Posterior cingulate gyrus (tissue), 11 donors: ENCODE data around the gene PRSS27.

Experiments used
- DNase-seq, 10 donors: peaks; one replicate each; pipeline versions ENCODE4 v3.0.0 to v3.0.0-alpha.2; 2020 to 2021; ENCODE audit warnings: mixed read lengths in 3 of 10
- intact Hi-C: fragments of 100-400 bp; cut with DNase I; formaldehyde crosslinking; loops from one replicate; pipeline ENCODE4 v1.15.1; 2023

PRSS27 gene

GRCh38 chr16:2711370-2712062 lies 8.5 kb downstream of the PRSS27 start:
- intact Hi-C loops = no loop called here
- DNase-seq = peak in 1 of 10 donors; percentile 82

- peak; percentile 27 to 97 (median 81) for DNase-seq
- intact Hi-C loops = no loop called here
Measured at GRCh38 chr16:2710711-2711231, 9.3 kb downstream of the PRSS27 start.

DNA sequence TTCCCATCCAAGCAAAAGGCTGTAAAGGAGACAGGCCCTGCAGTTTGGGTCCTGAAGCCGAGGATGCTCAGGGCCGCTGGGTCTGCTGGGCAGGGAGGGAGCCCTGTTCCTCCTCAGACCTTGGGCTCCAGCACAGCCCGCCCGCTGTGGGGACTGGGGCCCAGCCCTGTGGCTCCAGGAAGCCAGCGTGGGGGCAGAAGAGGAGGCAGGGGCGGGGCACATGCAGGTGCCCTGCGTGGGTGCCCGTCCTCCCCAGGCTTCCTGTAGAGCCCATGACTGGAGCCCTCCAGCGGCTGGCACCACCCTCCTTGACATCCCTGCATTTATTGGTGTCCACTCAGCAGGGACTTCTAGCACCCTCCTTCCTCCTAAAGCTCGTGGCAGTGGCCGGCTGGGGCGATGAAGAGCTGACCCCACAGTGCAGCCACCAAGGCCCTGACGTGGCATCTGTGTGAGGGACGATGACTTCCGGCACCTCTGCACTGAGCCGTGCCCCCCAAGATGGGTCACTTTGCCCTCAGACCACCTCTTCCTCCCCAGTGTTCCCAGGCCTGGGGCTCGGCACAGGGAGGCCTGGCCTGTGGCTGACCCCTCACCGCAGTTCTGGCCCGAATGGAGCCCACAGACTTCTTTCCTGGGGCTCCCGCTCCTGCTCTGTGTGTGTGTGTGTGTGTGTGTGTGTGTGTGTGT lies 9.9 kb downstream of the PRSS27 start:
- intact Hi-C loops = no loop called here
- peak in 1 of 10 donors; percentile 83 for DNase-seq

GRCh38 chr16:2709588-2709984 lies 10.4 kb downstream of the PRSS27 start:
- intact Hi-C loops = no loop called here
- peak in 1 of 10 donors; percentile 61 for DNase-seq

GRCh38 chr16:2708955-2709587 lies 11.0 kb downstream of the PRSS27 start:
- peak in 1 of 10 donors; percentile 72 for DNase-seq
- intact Hi-C loops = no loop called here

DNA sequence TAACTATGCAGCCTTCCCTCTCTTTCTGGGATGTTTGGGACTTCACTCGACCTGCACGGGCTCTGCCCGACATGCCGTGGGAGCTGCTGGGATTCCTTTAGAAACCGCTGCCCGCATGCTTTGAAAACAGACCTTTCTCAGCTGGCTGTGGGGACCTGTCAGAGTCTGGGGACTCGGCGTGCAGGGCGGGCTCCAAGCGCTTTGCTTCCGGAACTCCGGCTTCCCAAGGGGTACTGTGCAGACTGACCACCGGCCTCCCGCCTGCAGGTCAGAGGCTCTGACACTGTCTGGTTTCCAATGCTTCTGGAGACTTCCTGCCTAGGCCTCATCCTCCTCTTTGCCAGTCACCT lies 11.8 kb downstream of the PRSS27 start:
- DNase-seq = no peak
- intact Hi-C loops = no loop called here

GRCh38 chr16:2707368-2708289 lies 12.4 kb downstream of the PRSS27 start:
- peak in 3 of 10 donors; percentile 28 to 88 (median 85) for DNase-seq
- intact Hi-C loops = no loop called here

DNA sequence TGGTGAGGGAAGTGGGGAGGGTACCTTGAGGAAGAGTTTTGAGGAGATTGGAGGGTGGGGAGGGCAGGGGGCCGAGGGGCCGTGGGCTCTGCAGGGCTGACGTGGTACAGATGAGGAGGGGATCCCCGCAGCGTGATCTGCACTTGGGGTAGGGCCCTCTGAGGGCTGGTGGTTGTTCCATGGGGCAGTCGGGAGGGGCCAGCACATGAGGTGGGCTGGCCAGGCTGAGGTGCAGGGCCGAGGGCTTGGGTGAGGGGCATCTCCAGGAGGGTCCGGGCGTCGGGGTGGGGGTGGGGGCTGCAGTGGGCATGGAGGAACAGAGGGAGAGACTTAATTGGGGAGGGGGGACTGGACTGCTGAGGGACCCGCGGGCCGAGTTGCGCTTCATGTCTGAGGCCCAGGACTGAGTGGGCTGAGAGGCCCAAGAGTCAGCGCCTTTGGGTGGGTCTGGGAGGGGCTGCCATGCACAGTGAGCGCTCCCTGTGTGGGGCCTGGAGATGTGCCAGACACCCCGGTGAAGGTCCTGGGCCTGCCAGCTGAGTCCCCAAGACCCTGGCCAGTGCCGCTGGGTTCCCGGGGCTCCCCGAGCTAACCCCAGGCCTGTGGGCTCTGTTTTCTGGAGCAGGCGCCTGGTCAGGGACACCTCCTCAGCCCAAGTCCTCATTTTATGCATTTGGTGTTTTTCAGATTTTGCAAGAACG lies 13.3 kb downstream of the PRSS27 start:
- intact Hi-C loops = no loop called here
- DNase-seq = peak in 1 of 10 donors; percentile 86

- peak in 1 of 10 donors; percentile 80 for DNase-seq
- intact Hi-C loops = no loop called here
Measured at GRCh38 chr16:2706085-2706484, 13.9 kb downstream of the PRSS27 start.

- peak in 1 of 10 donors; percentile 77 for DNase-seq
- intact Hi-C loops = no loop called here
Measured at GRCh38 chr16:2705351-2705750, 14.7 kb downstream of the PRSS27 start.

- DNase-seq = peak in 1 of 10 donors; percentile 82
- intact Hi-C loops = no loop called here
Measured at GRCh38 chr16:2704983-2705275, 15.1 kb downstream of the PRSS27 start.

GRCh38 chr16:2704166-2704982 lies 15.7 kb downstream of the PRSS27 start:
- intact Hi-C loops = no loop called here
- DNase-seq = peak in 1 of 10 donors; percentile 76

GRCh38 chr16:2702871-2703745 lies 16.9 kb downstream of the PRSS27 start:
- intact Hi-C loops = no loop called here
- DNase-seq = peak in 4 of 10 donors; percentile 30 to 86 (median 78)

DNA sequence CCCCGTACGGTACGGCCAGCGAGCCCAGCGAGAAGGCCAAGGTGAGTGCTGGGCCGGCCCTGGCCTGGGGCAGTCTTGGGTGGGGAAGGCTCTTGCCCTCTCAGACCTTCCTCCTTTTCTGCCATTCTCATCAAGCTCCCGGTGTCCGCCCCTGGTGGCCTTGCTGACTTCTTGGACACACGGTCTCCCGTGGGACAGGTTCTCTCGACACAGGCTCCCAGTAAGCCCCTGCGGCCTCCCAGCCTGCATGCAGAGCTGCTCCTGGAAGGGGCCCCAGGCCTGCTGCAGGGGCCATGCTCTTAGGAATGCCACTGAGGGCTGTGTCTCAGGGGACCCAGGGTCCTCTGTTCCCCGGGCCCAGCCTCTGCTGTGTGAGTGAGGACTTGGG lies 17.6 kb downstream of the PRSS27 start:
- intact Hi-C loops = no loop called here
- peak in 3 of 10 donors; percentile 30 to 76 (median 74) for DNase-seq

- peak in 3 of 10 donors; percentile 43 to 58 (median 56) for DNase-seq
- intact Hi-C loops = no loop called here
Measured at GRCh38 chr16:2701713-2702437, 18.1 kb downstream of the PRSS27 start.

GRCh38 chr16:2701272-2701671 lies 18.8 kb downstream of the PRSS27 start:
- intact Hi-C loops = no loop called here
- peak in 3 of 10 donors; percentile 13 to 77 (median 62) for DNase-seq

GRCh38 chr16:2700786-2701185 lies 19.2 kb downstream of the PRSS27 start:
- DNase-seq = peak in 3 of 10 donors; percentile 44 to 77 (median 51)
- intact Hi-C loops = no loop called here
